HepG2 (cell line): ENCODE measurements around the gene KRTAP1-4. TPM values are rescaled to one million over a fixed set of nuclear protein-coding genes. Genes with fewer than 3 reads are reported as not detected.
"Not testable (repeated sequence)": the region's sequence is repeated elsewhere in the genome, so short reads cannot be mapped to it uniquely, and the experiment has no call there.

Experiments
- ATAC-seq: fragments of 200-7000 bp; cut with Tn5 transposase; 3 replicates; pipeline ENCODE4 v1.9.1; 2020; ENCODE audit warnings: mild to moderate bottlenecking, moderate library complexity
- BruUV-seq: library from RNA; stranded (reverse); fragments of 400-500 nt; replicated peaks from 2 replicates; lab custom pipeline; 2021; lab: Mats Ljungman, UMichigan
- CTCF ChIA-PET: fragments of 300-600 bp; formaldehyde crosslinking; extraction: SDS; loops from one replicate; lab custom pipeline; 2021; ENCODE audit warnings: low total read pairs, inconsistent platforms, low intra/inter-chr PET ratio; lab: Yijun Ruan, JAX
- POLR2A ChIA-PET: fragments of 350-600 bp; sonication (Branson Sonifier 250); formaldehyde crosslinking; loops from one replicate; lab custom pipeline; 2020; ENCODE audit warnings: antibody characterized with exemption, inconsistent platforms; lab: Yijun Ruan, JAX
- DNase-seq: peaks from one replicate; pipeline ENCODE4 v3.0.0-alpha.2; 2015; ENCODE audit warnings: low spot score
- FAIRE-seq: peaks from 3 replicates; lab custom pipeline; 2011; peaks lifted over from hg19 to GRCh38; lab: Jason Lieb, UNC
- H2AFZ ChIP-seq: one replicate; pipeline ENCODE4 v1.6.1; 2011; ENCODE audit warnings: low read length, inconsistent platforms
- H3K27ac ChIP-seq: fragments of 300-600 bp; 3 replicates; pipeline ENCODE4 v1.8.0; 2011; ENCODE audit warnings: mixed run types, mild to moderate bottlenecking, mixed read lengths, low read length, inconsistent platforms; ENCODE audit not compliant: insufficient read depth; ENCODE audit errors: extremely low read length
- H3K27me3 ChIP-seq, 2 experiments: fragments of 200-600 bp in 1 of 2; 2 replicates in 1 of 2; 3 replicates in 1 of 2; pipeline versions ENCODE4 v1.6.0 to v1.8.0; 2011; ENCODE audit warnings: low read length in 2 of 2, mild to moderate bottlenecking in 2 of 2, moderate library complexity in 2 of 2, inconsistent platforms in 1 of 2; ENCODE audit not compliant: insufficient read depth in 2 of 2, control insufficient read depth in 1 of 2
- H3K36me3 ChIP-seq, 2 experiments: fragments of 200-600 bp in 1 of 2; replicated peaks in 1 of 2; 2 replicates in 1 of 2; 3 replicates in 1 of 2; pipeline versions ENCODE4 v1.5.1 to v1.8.0; 2011; ENCODE audit warnings: low read length in 2 of 2, inconsistent platforms in 1 of 2; ENCODE audit not compliant: insufficient read depth in 2 of 2, control insufficient read depth in 1 of 2
- H3K4me1 ChIP-seq: 2 replicates; pipeline ENCODE4 v1.5.1; 2012; ENCODE audit warnings: low read length, inconsistent platforms; ENCODE audit not compliant: insufficient read depth
- H3K4me2 ChIP-seq: 2 replicates; pipeline ENCODE4 v1.6.0; 2011; ENCODE audit warnings: low read depth, low read length, inconsistent platforms
- H3K4me3 ChIP-seq, 3 experiments: fragments of 200-600 bp in 1 of 3; sonication (generic), shearing (Covaris generic) in 1 of 3; replicated peaks in 1 of 3; 2 replicates each; pipeline ENCODE4 v1.5.1; 2011 to 2016; ENCODE audit warnings: low read length in 3 of 3, inconsistent platforms in 2 of 3, low read depth in 2 of 3, mild to moderate bottlenecking in 2 of 3, control low read depth in 1 of 3, mixed read lengths in 1 of 3; ENCODE audit not compliant: insufficient read depth in 1 of 3
- H3K79me2 ChIP-seq: one replicate; pipeline ENCODE4 v1.6.1; 2011; ENCODE audit warnings: low read length, inconsistent platforms; ENCODE audit not compliant: insufficient read depth
- H3K9ac ChIP-seq: 2 replicates; pipeline ENCODE4 v1.6.0; 2011; ENCODE audit warnings: mild to moderate bottlenecking, low read depth, low read length, inconsistent platforms; ENCODE audit not compliant: insufficient read depth
- H3K9me3 ChIP-seq: 2 replicates; pipeline ENCODE4 v1.5.1; 2012; ENCODE audit warnings: mild to moderate bottlenecking, low read length
- H4K20me1 ChIP-seq: 2 replicates; pipeline ENCODE4 v1.6.0; 2011; ENCODE audit warnings: inconsistent platforms, mild to moderate bottlenecking, low read length, moderate library complexity; ENCODE audit not compliant: insufficient read depth
- STAG1 ChIP-seq: sonication (generic); formaldehyde crosslinking; IDR thresholded peaks from 2 replicates; pipeline ENCODE4 v1.4.0; 2020; ENCODE audit warnings: missing genetic modification reagents
- ZFP1 ChIP-seq: IDR thresholded peaks from 2 replicates; pipeline ENCODE4 v1.6.1; 2016
- ZNF292 ChIP-seq: sonication (generic); formaldehyde crosslinking; IDR thresholded peaks from 2 replicates; pipeline ENCODE4 v1.8.1; 2022; ENCODE audit warnings: mild to moderate bottlenecking, low read depth, missing genetic modification reagents, borderline replicate concordance
- ZNF44 ChIP-seq: sonication (generic); formaldehyde crosslinking; IDR thresholded peaks from 2 replicates; pipeline ENCODE4 v1.5.1; 2020; ENCODE audit warnings: mild to moderate bottlenecking, missing genetic modification reagents
- ZNF605 ChIP-seq: sonication (generic); formaldehyde crosslinking; IDR thresholded peaks from 2 replicates; pipeline ENCODE4 v1.8.0; 2022; ENCODE audit warnings: mild to moderate bottlenecking, missing genetic modification reagents
- WGBS: methylation state at CpG from one replicate; pipeline ENCODE4 v1.1.6; 2017; ENCODE audit warnings: low lambda C conversion rate; 5-methylcytosine and 5-hydroxymethylcytosine counted together
- in situ Hi-C: cut with HindIII; loops from 2 replicates; pipeline ENCODE4 v1.10.0; 2017; ENCODE audit warnings: low pct_unique_long_range_greater_than_20kb; ENCODE audit not compliant: extremely low pct_ligation_motif_present
- intact Hi-C: fragments of 100-400 bp; cut with micrococcal nuclease; formaldehyde crosslinking; loops from one replicate; pipeline ENCODE4 v1.10.0; 2022; ENCODE audit not compliant: unreplicated experiment
- polyA plus RNA-seq, 8 experiments: library from polyadenylated mRNA; depleted of rRNA in 3 of 8; stranded (reverse) in 7 of 8; unstranded in 1 of 8; fragments of >200 nt; fragmentation: Illumina TruSeq in 4 of 8; extraction: Trizol in 4 of 8; gene quantifications; 2 replicates each; pipeline versions ENCODE4 v1.2.1 to v1.2.3, GENCODE V29; 2011 to 2016; ENCODE audit warnings: low read depth in 4 of 8, missing spikeins in 1 of 8, mixed read lengths in 1 of 8; ENCODE audit not compliant: insufficient read depth in 1 of 8
- total RNA-seq, 5 experiments: library from RNA; depleted of rRNA; stranded (reverse); fragments of >200 nt; fragmentation: Illumina TruSeq; extraction: Trizol; gene quantifications; 2 replicates each; pipeline ENCODE4 v1.2.3, GENCODE V29; 2016; ENCODE audit warnings: low read depth in 1 of 5
- TF ChIP-seq, protein P1 (sequence below): sonication (generic); formaldehyde crosslinking; IDR thresholded peaks from 2 replicates; pipeline ENCODE4 v1.5.0; 2020; ENCODE audit warnings: mild to moderate bottlenecking, missing genetic modification reagents
- TF ChIP-seq, protein P2 (sequence below): sonication (generic); formaldehyde crosslinking; IDR thresholded peaks from 2 replicates; pipeline ENCODE4 v1.5.1; 2020; ENCODE audit warnings: mild to moderate bottlenecking, missing genetic modification reagents, moderate library complexity

KRTAP1-4 gene
- total and polyA plus RNA-seq, 2 of the 13 experiments (the other 11 are each of a cell fraction or from before 2014, with no cell fraction given) = not detected

- DNase-seq = no peak
- no peaks in the 10 kb centered on the region for H4K20me1 ChIP-seq
- H3K4me1 ChIP-seq = peaks cover 4% of the 10 kb centered on the region
- ATAC-seq = no peak
- intact Hi-C loops (loop anchor here (10.0 kb wide), 1 partner anchor 138 kb away; no protein-coding TSS in a partner anchor), in situ Hi-C loops (no loop called here)
- TF ChIP-seq ZFP1 (CRISPR knock-in tag) = peak; percentile 80; the same call in 1 of the 2 replicates
- no peak for TF ChIP-seq ZNF605 (CRISPR knock-in tag)
- TF ChIP-seq, protein P1, sequence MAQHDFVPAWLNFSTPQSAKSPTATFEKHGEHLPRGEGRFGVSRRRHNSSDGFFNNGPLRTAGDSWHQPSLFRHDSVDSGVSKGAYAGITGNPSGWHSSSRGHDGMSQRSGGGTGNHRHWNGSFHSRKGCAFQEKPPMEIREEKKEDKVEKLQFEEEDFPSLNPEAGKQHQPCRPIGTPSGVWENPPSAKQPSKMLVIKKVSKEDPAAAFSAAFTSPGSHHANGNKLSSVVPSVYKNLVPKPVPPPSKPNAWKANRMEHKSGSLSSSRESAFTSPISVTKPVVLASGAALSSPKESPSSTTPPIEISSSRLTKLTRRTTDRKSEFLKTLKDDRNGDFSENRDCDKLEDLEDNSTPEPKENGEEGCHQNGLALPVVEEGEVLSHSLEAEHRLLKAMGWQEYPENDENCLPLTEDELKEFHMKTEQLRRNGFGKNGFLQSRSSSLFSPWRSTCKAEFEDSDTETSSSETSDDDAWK = no peak
- TF ChIP-seq ZNF292 = no peak
- TF ChIP-seq ZNF44 = no peak
- no peak overlapping the region for H3K4me2 ChIP-seq
- CTCF ChIA-PET = no interaction called here
- WGBS = 100% methylated on average over 1 of the region's 1 CpG
- H3K36me3 ChIP-seq = no peaks in the 10 kb centered on the region
- no peak for FAIRE-seq
- H2AFZ ChIP-seq = no peak overlapping the region
- H3K4me3 ChIP-seq = no peak overlapping the region
- H3K9me3 ChIP-seq = peaks cover 11% of the 10 kb centered on the region
- no peak overlapping the region for H3K27ac ChIP-seq
- no peak overlapping the region for H3K9ac ChIP-seq
- BruUV-seq = no TSS peak
- H3K27me3 ChIP-seq = no peaks in the 10 kb centered on the region
- no peaks in the 10 kb centered on the region for H3K79me2 ChIP-seq
- POLR2A ChIA-PET = no interaction called here
Observed at GRCh38 chr17:41042953-41043352, 13.0 kb upstream of the KRTAP1-4 start.

GRCh38 chr17:41040783-41041571, 11.0 kb upstream of the KRTAP1-4 start, which contains the start of gene KRTAP1-1:
Gene KRTAP1-1 (minus strand): TSS chr17:41041450. CDS start chr17:41041397, 53 bp downstream.
- H3K79me2 ChIP-seq, H3K4me1 ChIP-seq, FAIRE-seq, POLR2A ChIA-PET, ATAC-seq, H3K4me3 ChIP-seq, BruUV-seq, H4K20me1 ChIP-seq, H3K27ac ChIP-seq, H3K9ac ChIP-seq, CTCF ChIA-PET, in situ Hi-C loops, H3K4me2 ChIP-seq, H3K27me3 ChIP-seq, H2AFZ ChIP-seq, DNase-seq, H3K36me3 ChIP-seq: not testable (repeated sequence)
- peaks cover 11% of the 10 kb centered on the region for H3K9me3 ChIP-seq
- TF ChIP-seq STAG1 = 0 out of 2 replicates have a peak, but pooled peaks have one; percentile 3
- TF ChIP-seq, protein P2, sequence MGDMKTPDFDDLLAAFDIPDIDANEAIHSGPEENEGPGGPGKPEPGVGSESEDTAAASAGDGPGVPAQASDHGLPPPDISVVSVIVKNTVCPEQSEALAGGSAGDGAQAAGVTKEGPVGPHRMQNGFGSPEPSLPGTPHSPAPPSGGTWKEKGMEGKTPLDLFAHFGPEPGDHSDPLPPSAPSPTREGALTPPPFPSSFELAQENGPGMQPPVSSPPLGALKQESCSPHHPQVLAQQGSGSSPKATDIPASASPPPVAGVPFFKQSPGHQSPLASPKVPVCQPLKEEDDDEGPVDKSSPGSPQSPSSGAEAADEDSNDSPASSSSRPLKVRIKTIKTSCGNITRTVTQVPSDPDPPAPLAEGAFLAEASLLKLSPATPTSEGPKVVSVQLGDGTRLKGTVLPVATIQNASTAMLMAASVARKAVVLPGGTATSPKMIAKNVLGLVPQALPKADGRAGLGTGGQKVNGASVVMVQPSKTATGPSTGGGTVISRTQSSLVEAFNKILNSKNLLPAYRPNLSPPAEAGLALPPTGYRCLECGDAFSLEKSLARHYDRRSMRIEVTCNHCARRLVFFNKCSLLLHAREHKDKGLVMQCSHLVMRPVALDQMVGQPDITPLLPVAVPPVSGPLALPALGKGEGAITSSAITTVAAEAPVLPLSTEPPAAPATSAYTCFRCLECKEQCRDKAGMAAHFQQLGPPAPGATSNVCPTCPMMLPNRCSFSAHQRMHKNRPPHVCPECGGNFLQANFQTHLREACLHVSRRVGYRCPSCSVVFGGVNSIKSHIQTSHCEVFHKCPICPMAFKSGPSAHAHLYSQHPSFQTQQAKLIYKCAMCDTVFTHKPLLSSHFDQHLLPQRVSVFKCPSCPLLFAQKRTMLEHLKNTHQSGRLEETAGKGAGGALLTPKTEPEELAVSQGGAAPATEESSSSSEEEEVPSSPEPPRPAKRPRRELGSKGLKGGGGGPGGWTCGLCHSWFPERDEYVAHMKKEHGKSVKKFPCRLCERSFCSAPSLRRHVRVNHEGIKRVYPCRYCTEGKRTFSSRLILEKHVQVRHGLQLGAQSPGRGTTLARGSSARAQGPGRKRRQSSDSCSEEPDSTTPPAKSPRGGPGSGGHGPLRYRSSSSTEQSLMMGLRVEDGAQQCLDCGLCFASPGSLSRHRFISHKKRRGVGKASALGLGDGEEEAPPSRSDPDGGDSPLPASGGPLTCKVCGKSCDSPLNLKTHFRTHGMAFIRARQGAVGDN (CRISPR knock-in tag) = peak; percentile 29
- intact Hi-C loops = loop anchor here (10.0 kb wide), 1 partner anchor 136 kb away; no protein-coding TSS in a partner anchor
- WGBS = 71% methylated on average over 10 of the region's 14 CpGs
